SK-N-MC (cell line): Measurements from ENCODE around the gene YES1.
A peak's percentile ranks its signal among the peaks of the same experiment; 100 is the strongest.

Experiments used
- DNase-seq: peaks from one replicate; pipeline ENCODE4 v3.0.0-alpha.2; 2011; ENCODE audit warnings: low read depth, low spot score
- H3K27ac ChIP-seq: fragments of 200-600 bp; sonication (generic); 2 replicates; pipeline ENCODE4 v1.5.1; 2016; ENCODE audit warnings: mixed run types
- H3K36me3 ChIP-seq: fragments of 200-600 bp; sonication (generic); 2 replicates; pipeline ENCODE4 v1.6.1; 2017; ENCODE audit warnings: antibody characterized with exemption, low read length, mixed read lengths; ENCODE audit not compliant: insufficient read depth
- H3K4me3 ChIP-seq: fragments of 200-600 bp; sonication (generic); 2 replicates; pipeline ENCODE4 v1.5.1; 2016
- H3K9ac ChIP-seq: fragments of 200-600 bp; sonication (generic); 2 replicates; pipeline ENCODE4 v1.8.0; 2017; ENCODE audit warnings: mixed run types, mixed read lengths; ENCODE audit not compliant: insufficient read length
- H3K9me3 ChIP-seq: fragments of 200-600 bp; sonication (generic); 2 replicates; pipeline ENCODE4 v1.6.1; 2017; ENCODE audit warnings: low read depth, mild to moderate bottlenecking, antibody characterized with exemption, low read length, moderate library complexity, mixed read lengths
- EZH2 ChIP-seq: fragments of 200-600 bp; sonication (generic); IDR thresholded peaks from one replicate; pipeline ENCODE4 v1.6.1; 2017; ENCODE audit warnings: antibody characterized with exemption
- FOXP2 ChIP-seq: optimal IDR thresholded peaks from 2 replicates; pipeline ENCODE3; 2011; ENCODE audit warnings: mild to moderate bottlenecking, moderate library complexity; ENCODE audit not compliant: insufficient read depth; ENCODE audit errors: extremely low read length, control extremely low read depth
- POLR2AphosphoS5 ChIP-seq: IDR thresholded peaks from 2 replicates; pipeline ENCODE4 v1.6.1; 2012; ENCODE audit warnings: mild to moderate bottlenecking, low read depth, low read length, borderline replicate concordance

Gene YES1

GRCh38 chr18:713135-713490 lies 98.9 kb downstream of the YES1 start:
- Histone ChIP-seq H3K9me3 (no peaks in the 10 kb centered on the region), H3K27ac (no peak overlapping the region), H3K4me3 (no peak overlapping the region), H3K9ac (no peak overlapping the region), H3K36me3 (no peaks in the 10 kb centered on the region)
- DNase-seq = no peak
- TF ChIP-seq EZH2 (no peak), POLR2AphosphoS5 (no peak), FOXP2 (no peak)

GRCh38 chr18:712401-713134 lies 99.5 kb downstream of the YES1 start, which contains the start of gene ENOSF1:
TSS of gene ENOSF1 (minus strand) at chr18:712630. CDS start at chr18:712587, 43 bp downstream.
- Histone ChIP-seq H3K9me3 (no peaks in the 10 kb centered on the region), H3K36me3 (no peaks in the 10 kb centered on the region), H3K27ac (no peak within 1 kb of the TSS), H3K9ac (no peak within 1 kb of the TSS), H3K4me3 (peak within 1 kb of the TSS; percentile 62)
- TF ChIP-seq POLR2AphosphoS5 (no peak), EZH2 (no peak), FOXP2 (no peak)
- no peak for DNase-seq

- Histone ChIP-seq H3K36me3 (no peaks in the 10 kb centered on the region), H3K9ac (no peak overlapping the region), H3K27ac (no peak overlapping the region), H3K9me3 (no peaks in the 10 kb centered on the region), H3K4me3 (peak overlapping the region; percentile 62)
- TF ChIP-seq POLR2AphosphoS5 = no peak
- no peak for TF ChIP-seq FOXP2
- no peak for DNase-seq
These were observed 100.2 kb downstream of the YES1 start for GRCh38 chr18:711657-712400.

GRCh38 chr18:711310-711656 lies 100.8 kb downstream of the YES1 start:
- H3K36me3 ChIP-seq = no peaks in the 10 kb centered on the region
- TF ChIP-seq EZH2 = no peak
- no peak for TF ChIP-seq POLR2AphosphoS5
- no peak for TF ChIP-seq FOXP2
- no peak overlapping the region; the same call in 1 of the 2 replicates for H3K4me3 ChIP-seq
- H3K9ac ChIP-seq = no peak overlapping the region
- H3K27ac ChIP-seq = no peak overlapping the region
- no peaks in the 10 kb centered on the region for H3K9me3 ChIP-seq
- DNase-seq = no peak

GRCh38 chr18:710418-711300 lies 101.4 kb downstream of the YES1 start:
- Histone ChIP-seq H3K9me3 (no peaks in the 10 kb centered on the region), H3K36me3 (no peaks in the 10 kb centered on the region), H3K4me3 (no peak overlapping the region), H3K9ac (no peak overlapping the region), H3K27ac (no peak overlapping the region)
- TF ChIP-seq POLR2AphosphoS5 (no peak), EZH2 (no peak), FOXP2 (no peak)
- no peak for DNase-seq

- Histone ChIP-seq H3K27ac (no peak overlapping the region), H3K9me3 (no peaks in the 10 kb centered on the region), H3K36me3 (no peaks in the 10 kb centered on the region), H3K4me3 (no peak overlapping the region), H3K9ac (no peak overlapping the region)
- no peak for DNase-seq
- TF ChIP-seq EZH2 = no peak
- no peak for TF ChIP-seq FOXP2
- TF ChIP-seq POLR2AphosphoS5 = no peak
These were observed 102.3 kb downstream of the YES1 start for GRCh38 chr18:709771-710170.

GRCh38 chr18:708096-708495 lies 103.9 kb downstream of the YES1 start:
- H3K4me3 ChIP-seq = no peak overlapping the region
- H3K36me3 ChIP-seq = no peaks in the 10 kb centered on the region
- no peak for DNase-seq
- no peak overlapping the region for H3K27ac ChIP-seq
- no peak overlapping the region for H3K9ac ChIP-seq
- no peak for TF ChIP-seq FOXP2
- no peak for TF ChIP-seq POLR2AphosphoS5
- no peak for TF ChIP-seq EZH2
- H3K9me3 ChIP-seq = no peaks in the 10 kb centered on the region

GRCh38 chr18:706405-706804 lies 105.6 kb downstream of the YES1 start:
- DNase-seq = no peak
- no peak overlapping the region for H3K4me3 ChIP-seq
- H3K36me3 ChIP-seq = no peaks in the 10 kb centered on the region
- H3K27ac ChIP-seq = no peak overlapping the region
- no peak overlapping the region for H3K9ac ChIP-seq
- TF ChIP-seq POLR2AphosphoS5 (no peak), FOXP2 (no peak), EZH2 (no peak)
- no peaks in the 10 kb centered on the region for H3K9me3 ChIP-seq
